ENCODE measurements around the gene BCLAF1.
"Not testable (repeated sequence)": the region's sequence is repeated elsewhere in the genome, so short reads cannot be mapped to it uniquely, and the experiment has no call there.

The BCLAF1 gene

DNA sequence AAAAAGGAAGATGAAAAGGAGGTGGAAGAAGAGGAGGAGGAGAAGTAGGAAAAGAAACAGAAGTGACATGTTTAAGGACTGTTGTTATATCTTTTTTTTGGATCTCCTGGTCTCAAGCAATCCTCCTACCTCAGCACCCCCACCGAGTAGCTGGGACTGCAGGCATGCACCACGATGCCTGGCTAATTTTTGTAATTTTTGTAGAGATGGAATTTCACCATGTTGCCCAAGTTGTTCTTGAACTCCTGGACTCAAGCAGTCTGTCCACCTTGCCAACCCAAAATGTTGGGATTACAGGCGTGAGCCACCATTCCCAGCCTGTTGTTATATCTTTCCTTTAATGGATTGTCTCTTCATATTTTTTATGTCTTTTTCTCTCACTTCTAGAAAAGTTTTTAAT lies 19.5 kb upstream of the BCLAF1 start:
- no peak for DNase-seq

DNA sequence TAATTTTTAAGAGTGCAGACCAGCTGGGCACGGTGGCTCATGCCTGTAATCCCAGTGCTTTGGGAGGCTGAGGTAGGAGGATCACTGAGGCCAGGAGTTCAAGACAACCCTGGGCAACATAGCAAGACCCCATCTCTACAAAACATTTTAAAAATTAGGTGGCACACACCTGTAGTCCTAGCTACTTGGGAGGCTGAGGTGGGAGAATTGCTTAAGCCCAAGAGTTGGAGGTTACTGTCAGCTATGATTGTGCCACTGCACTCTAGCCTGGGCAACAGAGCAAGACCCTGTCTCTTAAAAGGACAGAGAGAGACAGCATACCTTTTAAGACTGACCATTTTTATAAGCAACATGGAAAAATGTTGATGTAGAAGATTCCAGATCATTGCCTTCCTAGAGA lies 18.8 kb upstream of the BCLAF1 start:
- DNase-seq = not testable (repeated sequence)

DNA sequence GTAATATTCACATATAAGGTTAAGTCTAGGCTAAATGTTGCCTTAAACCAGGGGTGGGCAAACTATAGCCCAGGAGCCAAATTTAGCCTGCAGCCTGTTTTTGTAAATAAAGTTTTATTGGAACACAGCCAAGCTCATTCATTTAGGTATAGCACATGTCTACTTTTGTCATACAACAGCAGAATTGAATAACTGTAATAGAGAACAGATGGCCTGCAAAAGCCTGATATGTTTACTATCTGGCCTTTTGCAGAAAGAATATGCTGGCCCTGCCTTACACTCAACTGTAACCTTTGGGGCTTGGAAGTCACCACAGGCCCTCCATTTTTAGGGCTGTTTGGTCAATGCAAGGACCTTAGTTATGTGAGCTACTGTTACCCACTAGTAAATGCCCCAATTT lies 17.7 kb upstream of the BCLAF1 start:
- no peak for DNase-seq

DNA sequence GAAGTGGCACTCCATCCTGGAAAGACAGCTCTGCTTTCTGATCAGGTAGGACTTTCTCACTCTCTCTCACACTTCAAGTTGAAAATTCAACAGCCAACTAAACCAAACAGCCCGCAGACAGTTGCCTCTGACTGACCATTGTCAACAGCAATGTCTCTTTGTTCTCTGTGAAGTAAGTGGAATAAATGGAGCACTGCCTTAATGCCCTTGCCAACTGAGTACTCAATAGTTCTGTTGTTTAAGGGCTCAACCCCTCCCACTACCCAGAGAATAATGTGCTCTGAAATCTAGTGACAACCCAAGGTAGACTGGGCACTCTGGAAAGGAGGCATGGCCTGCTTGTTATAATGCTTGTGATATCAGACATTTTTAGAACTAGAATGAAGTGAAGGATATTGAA lies 16.8 kb upstream of the BCLAF1 start:
- DNase-seq = no peak

DNA sequence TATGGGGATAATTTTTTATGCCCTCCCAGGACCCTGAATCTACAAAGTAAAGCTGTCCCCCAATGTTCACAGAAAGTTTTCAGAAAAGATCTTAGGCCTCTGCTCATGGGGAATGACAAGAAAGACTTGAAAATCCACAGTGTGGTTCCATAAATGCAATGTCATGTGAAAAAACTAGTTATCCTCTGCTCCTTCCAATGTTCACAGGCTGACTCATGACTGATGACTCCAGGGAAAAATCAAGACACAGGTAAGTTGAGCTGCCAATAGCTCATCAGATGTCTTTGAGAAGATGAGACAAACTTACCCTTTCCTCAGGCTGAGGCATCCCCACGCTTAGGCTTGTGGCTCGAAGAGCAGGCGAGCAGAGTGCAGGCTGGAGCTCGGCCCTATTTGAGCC lies 14.8 kb upstream of the BCLAF1 start:
- DNase-seq = no peak

DNA sequence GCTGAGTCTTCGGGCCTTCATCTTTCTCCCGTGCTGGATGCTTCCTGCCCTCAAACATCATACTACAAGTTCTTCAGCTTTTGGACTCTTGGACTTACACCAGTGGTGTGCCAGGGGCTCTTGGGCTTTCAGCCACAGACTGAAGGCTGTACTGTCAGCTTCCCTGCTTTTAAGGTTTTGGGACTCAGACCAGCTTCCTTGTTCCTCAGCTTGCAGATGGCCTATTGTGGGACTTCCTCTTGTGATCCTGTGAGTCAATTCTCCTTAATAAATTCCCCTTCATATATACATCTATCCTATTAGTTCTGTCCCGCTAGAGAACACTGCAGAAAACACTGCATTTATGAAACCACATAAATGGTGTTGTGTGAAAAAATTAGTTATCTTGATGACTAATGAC lies 13.9 kb upstream of the BCLAF1 start:
- no peak for DNase-seq

DNA sequence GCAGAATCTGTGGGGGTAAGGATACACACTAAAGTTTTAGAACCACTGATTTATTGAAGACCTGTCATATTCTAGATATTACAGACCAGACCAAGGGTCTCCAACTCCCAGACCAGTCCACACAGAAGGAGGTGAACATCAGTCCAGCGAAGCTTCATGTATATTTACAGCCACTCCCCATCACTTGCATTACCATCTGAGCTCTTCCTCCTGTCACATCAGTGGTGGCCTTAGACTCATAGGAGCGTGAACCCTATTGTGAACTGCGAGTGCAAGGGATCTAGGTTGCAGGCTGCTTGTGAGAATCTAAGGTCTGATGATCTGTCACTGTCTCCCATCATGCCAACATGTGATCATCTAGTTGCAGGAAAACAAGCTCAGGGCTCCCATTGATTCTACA lies 5.0 kb upstream of the BCLAF1 start:
- DNase-seq = no peak

DNA sequence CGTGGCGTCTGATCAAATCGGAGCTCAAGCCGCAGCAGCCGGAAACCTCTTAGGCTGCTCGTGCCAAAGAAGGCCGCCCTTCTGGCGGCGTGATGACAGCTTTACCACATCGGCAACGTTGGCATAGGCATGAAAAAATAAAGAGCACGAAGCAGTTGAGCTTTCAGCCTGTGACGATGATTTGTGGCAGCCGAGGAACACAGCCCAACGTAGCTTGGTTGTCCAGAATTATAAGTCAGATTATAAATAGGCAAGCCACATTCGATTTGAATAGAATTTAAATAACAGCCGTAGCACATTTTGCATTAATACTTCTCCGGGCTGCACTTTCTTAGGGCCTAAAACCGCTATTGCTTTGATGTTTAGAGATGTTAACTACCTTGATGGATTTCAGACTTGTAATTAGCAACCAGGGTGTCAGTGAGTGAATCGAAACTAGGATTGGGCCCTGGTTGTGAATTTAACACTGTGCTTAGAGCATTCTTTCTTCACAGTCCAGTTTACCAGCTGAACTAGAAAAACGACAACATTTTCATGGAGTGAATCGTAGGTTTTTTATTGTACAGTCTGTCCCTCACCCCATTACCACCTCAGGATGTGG lies 864 bp upstream of the BCLAF1 start:
- DNase-seq = peak; percentile 91 to 92

DNA sequence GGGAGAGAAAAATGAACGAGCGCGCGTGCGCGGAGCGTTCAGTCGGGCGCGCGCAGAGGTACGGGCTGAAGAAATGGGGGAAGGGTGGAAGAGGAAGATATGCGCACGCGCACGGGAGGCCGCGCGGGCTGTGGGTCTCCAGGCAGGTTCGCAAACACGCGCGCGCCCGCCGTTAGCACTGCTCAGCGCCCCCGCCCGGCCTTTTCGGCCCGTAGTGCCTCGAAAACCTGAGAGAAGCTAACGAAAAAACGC lies 393 bp downstream of the BCLAF1 start:
- DNase-seq = peak; percentile 78 to 96

DNA sequence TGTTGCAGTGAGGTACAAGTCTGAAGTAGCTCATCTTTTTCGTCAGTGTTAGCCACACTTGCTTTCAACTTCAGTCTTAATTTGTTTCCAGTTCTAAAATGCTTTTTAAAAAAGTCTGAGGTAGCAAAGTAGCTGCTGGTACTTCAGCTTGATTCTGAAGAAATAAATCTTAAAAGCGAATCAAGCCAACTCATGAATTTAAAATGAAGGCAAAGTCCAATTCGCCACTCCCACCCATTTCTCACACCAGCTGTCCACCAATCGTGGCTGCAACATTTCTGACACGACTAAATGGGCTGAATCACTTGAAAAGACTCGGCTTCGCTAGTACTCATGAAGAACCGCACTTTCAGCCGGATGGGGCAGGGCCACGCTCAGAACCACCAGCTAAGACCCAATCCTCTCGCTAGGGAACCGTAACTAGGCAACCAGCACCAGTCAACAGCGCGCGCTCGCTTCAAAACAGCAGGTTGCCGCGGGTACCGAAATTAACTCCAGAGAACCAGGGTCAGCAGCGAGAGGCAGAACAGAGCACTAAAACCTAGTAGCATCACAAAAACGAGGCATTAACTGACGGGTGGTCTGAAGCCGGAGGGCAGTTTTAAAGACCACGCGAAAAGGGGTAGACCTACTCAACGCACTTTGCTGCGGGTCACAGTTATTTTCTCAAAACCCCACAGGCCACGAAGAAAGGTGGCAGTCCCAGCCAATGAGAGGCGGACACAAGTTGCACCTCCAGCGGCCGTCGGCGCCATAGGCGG lies 900 bp downstream of the BCLAF1 start:
- DNase-seq = peak; percentile 57 to 70

DNA sequence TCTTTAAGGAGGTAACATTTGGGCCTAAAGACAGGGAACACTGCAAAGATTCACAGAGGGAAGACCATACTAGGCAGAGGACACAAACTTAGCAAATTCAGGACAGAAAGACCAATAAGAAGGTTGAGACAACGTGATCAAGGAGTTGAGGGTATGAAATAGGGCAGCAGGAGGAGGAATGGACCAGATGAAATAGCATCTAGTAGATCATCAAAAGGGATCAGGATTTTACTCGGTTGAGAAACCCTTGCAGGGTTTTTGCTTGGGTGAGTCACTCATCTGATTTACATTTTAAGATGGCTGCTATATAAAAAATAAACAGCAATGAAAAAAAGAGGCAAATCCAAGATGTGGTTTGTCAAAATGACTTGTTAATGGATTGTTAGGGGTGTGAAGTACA lies 4.7 kb downstream of the BCLAF1 start:
- DNase-seq = no peak

DNA sequence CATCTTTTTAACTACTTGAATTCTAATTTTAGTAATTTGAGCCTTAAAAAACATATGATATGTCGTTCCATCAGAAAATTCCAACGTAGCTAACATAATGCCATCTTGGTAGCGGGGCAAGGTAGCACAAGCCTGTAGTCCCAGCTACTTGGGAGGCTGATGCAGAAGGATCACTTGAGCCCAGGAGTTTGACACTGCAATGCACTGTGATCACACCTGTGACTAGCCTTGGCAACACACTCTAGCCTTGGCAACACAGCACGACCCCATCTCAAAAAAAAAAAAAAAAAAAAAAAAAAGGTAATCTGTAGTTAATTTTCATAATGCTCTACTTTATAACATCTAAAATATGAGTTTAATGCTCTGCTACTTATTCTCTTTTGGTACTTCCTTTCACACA lies 6.7 kb downstream of the BCLAF1 start:
- DNase-seq = no peak

DNA sequence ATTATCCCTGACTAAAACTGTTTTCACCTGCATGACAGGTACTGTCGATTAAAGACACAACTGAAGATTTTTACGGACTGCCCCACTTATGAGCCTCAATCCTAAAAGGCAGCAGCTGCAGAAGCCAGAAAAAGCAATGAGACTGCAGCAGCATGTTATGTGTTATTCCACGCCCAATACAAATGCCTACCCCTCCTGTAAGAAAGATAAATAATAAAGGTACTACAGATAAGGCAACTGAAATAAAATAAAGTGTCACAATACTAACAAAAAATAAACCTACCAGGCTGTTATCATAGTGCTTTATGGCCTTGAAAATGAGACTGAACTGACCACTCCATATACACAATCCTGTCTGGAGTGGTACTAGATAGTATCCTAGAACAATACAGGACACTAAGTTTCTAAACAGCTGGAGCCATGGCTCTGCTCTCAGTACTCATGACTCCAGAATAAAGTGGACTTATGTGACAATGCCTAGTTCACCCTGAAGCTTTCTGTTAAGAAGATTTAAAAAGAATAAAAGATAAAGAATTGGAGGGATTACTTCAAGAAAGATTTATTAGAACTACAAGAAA lies 9.5 kb downstream of the BCLAF1 start:
- DNase-seq = no peak

DNA sequence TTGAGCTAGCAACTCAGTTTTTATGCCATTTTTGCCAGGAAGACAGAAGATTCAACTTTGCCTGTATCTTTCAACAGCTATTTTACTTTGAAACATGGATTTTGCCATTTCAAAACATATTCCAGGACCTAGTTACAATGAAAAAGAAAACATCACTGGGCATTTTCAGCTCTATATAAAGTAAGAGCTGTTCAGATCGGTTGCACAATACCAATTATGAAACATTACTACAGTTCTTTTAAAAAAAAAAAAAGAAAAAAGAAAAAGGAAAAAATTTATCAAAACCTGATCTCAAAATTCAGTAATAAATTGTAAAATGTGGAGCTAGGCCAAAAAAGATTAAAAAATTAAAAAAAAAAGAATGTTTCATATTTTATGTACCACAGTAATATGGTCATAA lies 15.6 kb downstream of the BCLAF1 start:
- DNase-seq = no peak

DNA sequence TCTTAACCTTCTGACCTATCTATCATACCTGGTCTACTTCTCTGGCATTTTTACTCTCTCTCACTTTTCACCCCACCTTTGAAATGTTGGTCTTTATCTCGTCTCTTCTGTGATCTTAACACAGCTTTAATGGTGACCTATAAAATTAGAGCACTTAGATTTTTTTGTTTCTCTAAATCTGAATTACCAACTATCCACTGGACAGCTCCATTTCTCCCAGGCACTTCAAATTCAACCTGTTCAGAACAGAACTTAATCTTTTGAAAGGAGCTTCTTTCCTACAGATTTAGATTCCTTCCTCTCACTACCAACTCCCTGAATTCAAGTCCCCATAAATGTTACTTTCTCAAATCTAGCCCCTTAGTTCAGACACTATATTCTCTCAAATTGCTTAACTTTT lies 24.5 kb downstream of the BCLAF1 start:
- no peak for DNase-seq

DNA sequence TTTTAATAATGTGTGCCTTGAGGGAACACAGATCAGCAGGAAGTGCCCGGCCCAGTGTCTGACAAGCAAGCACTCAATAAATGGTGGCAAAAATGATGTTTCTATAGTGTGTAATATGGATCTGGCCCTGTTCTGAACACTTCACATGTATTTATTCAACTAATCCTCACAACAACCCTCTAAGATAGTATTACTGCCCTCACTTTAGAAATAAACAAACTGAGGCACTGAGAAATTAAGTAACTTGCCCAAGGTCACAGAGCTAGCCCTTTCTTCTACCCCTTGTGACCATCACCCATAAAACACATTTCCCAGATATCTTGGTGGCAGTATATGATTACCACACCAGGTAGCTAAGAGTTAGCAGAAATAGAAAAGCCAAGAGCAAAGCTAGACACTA lies 26.7 kb downstream of the BCLAF1 start:
- DNase-seq = no peak

DNA sequence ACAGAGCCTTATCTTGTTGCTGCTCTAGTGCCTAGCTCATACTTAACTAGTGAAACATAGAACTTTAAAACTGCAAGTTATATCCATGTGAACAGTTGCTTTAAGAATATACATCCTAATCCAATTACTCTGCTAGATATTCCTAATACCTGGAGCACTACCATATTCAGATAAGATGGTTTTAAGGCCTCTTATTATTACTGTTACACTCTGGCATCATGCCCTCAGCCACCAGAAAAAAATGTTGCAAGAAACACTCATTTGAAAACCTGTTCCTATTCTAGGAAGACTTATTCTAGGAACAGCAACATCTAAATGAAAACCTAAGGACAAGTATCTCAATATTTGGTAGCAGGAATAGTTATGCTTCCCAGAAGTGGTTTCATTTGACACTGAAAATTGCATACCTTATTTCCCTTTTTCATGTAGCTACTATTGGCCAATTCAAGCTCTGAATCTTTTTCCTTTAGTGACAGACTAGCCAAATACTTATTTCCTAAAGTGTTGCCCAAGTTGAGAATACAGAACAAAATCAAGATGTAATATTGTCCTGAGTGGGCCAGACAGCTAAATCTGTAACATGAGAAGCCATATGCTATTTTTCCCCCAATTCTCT lies 34.7 kb downstream of the BCLAF1 start:
- no peak for DNase-seq

DNA sequence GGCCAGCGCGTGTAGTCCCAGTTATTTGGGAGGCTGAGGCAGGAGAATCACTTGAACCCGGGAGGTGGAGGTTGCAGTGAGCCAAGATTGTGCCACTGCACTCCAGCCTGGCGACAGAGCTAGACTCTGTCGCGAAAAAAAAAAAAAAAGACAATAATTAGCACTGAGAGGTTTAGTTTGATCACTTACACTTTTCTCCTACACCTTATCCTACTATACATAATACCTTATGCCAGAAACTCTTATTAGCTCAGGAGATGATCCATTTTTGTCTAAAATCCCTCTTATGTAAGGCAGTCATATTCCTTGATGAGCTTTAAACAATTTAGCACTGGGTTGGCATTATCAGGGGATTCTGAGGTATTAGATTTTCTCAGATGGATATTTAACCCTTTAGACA lies 35.9 kb downstream of the BCLAF1 start:
- no peak for DNase-seq

DNA sequence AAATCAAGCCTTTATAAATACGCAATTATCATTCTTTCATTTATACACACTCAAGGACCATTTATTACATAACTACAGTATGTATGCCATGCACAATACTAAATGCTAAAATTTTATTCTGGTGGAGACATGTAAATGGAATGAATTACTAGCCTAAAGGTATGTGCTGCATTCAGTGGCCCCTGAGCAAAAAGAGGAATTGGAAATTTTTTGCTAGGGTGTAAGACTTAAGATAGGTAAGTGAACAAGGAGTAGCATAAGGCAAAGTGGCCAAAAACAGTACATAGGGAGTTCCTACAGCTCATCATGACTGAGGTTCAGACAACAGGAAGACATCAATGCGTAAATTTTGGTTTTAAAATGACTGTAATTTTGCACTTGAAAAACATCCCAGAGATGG lies 37.2 kb downstream of the BCLAF1 start:
- no peak for DNase-seq

DNA sequence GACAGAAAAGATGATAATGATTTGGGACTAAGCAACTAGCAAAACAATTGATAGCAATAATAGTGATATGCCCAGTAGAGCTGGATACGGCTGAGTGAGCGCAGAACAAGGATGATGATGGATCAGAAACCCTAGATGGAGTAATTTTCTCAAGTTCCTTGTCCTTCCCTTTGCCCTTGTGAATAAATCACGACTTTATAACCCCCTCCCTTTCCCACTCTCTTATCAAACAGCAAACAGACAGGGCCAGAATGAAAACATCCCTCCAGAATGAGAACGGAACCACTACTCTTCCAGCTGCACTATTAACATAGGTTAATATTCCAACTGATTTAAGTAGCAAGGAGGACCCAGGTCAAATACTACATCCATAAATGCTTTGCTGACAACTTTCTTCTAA lies 38.3 kb downstream of the BCLAF1 start:
- DNase-seq = no peak

DNA sequence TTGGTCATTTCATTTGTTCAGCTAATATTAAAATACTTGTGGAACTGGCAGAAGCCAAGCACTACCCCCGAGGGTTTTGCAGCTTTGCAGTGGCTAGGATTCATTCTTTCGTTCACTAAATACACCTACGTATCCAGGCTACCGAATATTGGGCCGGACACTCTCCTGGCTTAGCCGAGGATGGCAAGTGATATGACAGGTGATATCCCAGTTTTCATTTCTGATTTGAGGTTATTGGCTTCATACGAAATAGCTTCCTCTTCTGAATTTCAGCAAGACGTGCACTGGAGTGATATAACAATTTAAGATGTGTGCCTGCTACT lies 39.0 kb downstream of the BCLAF1 start:
- peak; percentile 46 to 60 for DNase-seq

DNA sequence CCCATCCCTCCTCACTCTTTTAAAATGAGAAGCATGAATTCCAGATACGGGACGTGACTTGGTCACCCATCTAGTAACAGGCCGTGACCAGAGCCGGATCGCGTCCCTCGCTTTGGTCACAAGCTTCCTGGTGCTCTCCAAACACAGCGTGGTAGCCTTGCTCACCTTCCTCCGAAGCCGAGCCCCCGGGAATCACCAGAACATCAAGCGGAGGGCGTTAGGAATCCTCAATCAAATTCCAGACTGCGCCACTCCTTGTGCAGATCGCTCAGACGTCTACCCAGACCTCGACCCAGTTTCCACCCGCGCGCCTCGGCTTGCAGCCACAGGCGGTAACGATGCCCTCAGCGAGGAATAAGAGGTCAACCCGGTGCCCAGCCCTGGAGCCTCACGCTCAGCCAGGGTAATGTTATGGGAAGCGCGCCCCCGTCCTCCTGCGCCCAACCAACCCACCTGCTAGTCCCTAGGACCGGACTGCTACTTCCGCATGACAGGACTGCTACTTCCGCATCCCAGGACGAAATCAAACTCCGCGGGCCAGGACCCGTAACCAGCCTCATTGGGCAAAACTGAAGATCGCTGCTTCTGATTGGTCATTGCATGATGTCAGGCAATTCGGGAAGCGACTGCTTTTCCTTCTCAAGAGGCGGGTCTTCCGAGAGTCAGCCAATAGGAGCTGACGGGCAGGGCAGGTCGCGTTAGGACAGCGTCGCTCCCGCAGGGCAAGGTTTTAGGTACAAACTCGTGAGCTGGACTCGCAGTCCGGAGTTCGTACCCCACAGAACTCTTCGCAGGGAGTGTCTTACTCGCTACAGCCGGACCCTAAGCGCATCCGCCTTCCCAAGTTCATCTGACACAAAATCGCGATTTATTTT lies 39.6 kb downstream of the BCLAF1 start, which contains the start of gene MTFR2:
Gene MTFR2 (minus strand): TSS at position 501 of the 875 bp plus-strand sequence. CDS start 1,212 bp downstream, outside the sequence.
- peak; percentile 99 for DNase-seq

DNA sequence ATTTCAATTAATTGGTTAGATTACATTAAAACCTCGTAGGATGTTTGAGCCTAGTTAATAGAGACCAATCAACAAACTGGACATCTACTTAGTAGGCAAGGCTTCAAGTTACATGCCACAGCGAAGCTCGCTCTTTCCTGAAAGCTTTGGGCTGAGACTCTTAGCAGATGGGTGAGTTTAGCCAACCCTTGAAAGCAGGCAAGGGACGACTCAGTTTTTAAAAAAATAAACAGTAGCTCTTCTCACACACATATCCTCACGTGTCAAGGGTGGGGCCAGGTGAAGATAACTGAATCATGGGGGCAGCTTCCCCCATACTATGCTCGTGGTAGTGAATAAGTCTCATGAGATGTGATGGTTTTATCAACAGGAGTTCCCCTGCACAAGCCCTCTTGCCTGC lies 40.3 kb downstream of the BCLAF1 start:
- peak in 1 of 2 experiments; percentile 11 for DNase-seq
